ENCODE results near the gene RANBP10.

- TF ChIP-seq, protein P1, sequence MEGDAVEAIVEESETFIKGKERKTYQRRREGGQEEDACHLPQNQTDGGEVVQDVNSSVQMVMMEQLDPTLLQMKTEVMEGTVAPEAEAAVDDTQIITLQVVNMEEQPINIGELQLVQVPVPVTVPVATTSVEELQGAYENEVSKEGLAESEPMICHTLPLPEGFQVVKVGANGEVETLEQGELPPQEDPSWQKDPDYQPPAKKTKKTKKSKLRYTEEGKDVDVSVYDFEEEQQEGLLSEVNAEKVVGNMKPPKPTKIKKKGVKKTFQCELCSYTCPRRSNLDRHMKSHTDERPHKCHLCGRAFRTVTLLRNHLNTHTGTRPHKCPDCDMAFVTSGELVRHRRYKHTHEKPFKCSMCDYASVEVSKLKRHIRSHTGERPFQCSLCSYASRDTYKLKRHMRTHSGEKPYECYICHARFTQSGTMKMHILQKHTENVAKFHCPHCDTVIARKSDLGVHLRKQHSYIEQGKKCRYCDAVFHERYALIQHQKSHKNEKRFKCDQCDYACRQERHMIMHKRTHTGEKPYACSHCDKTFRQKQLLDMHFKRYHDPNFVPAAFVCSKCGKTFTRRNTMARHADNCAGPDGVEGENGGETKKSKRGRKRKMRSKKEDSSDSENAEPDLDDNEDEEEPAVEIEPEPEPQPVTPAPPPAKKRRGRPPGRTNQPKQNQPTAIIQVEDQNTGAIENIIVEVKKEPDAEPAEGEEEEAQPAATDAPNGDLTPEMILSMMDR (IDR thresholded peaks at IDR 0.05; ENCODE audit: insufficient read depth, low read length): no peak
- TF ChIP-seq POLR2AphosphoS5 (IDR thresholded peaks at IDR 0.05; ENCODE audit: low read depth) (no peak), GABPA (IDR thresholded peaks at IDR 0.05; ENCODE audit: low read depth) (no peak)
These were observed 80.0 kb downstream of the RANBP10 start for GRCh38 chr16:67726106-67727034.

Measured in HL-60 (cell line).